Bronchial epithelial cell (primary cell): ENCODE measurements around the gene HOXA2. TPM values are rescaled to one million over a fixed set of nuclear protein-coding genes. Genes with fewer than 3 reads are reported as not detected.

Experiments
- DNase-seq: peaks from one replicate; pipeline ENCODE4 v3.0.0-alpha.2; 2010; ENCODE audit warnings: low read depth
- FAIRE-seq: peaks from 2 replicates; lab custom pipeline; 2011; peaks lifted over from hg19 to GRCh38; lab: Jason Lieb, UNC
- H3K27me3 ChIP-seq: 2 replicates; pipeline ENCODE4 v1.5.1; 2011; ENCODE audit warnings: low read length; ENCODE audit not compliant: control insufficient read depth, insufficient read depth
- H3K36me3 ChIP-seq: 2 replicates; pipeline ENCODE4 v1.5.1; 2011; ENCODE audit warnings: low read length; ENCODE audit not compliant: control insufficient read depth, insufficient read depth
- H3K4me3 ChIP-seq: 2 replicates; pipeline ENCODE4 v1.5.1; 2011; ENCODE audit warnings: mild to moderate bottlenecking, low read depth, low read length, control low read depth
- CTCF ChIP-seq: IDR thresholded peaks from 2 replicates; pipeline ENCODE4 v1.5.1; 2011; ENCODE audit warnings: mild to moderate bottlenecking, moderate library complexity, low read length, control low read depth, inconsistent platforms; ENCODE audit not compliant: insufficient read depth, severe bottlenecking
- total RNA-seq: library from RNA; depleted of rRNA; stranded (reverse); fragments of >200 nt; gene quantifications from 2 replicates; pipeline ENCODE4 v1.2.1, GENCODE V29; 2014

Gene HOXA2
- total RNA-seq, 1 donor from 2014 or later: not detected

- FAIRE-seq (no peak), DNase-seq (no peak)
- Histone ChIP-seq H3K36me3 (no peaks in the 10 kb centered on the region), H3K4me3 (no peak overlapping the region), H3K27me3 (no peaks in the 10 kb centered on the region)
- TF ChIP-seq CTCF: no peak
Observed at GRCh38 chr7:27051451-27051850, 51.0 kb downstream of the HOXA2 start.

Other genes starting within 250 kb of the HOXA2 start
- gene SKAP2, start 238.1 kb downstream of the HOXA2 start, total RNA-seq: 2.1 and 3.3 TPM in 2 replicates
- gene HOXA1, start 6.7 kb downstream of the HOXA2 start, total RNA-seq: 0.26 TPM in 2 replicates
- not detected in 2 replicates for gene HOXA4, start 28.1 kb upstream of the HOXA2 start, total RNA-seq
- not detected in 2 replicates for gene HOXA5, start 41.0 kb upstream of the HOXA2 start, total RNA-seq
- 0.53 TPM in 1 of 2 replicates, not detected in the other for gene HOXA6, start 45.1 kb upstream of the HOXA2 start, total RNA-seq
- gene HOXA3, start 49.9 kb upstream of the HOXA2 start, total RNA-seq: not detected in 2 replicates
- not detected in 2 replicates for gene HOXA7, start 54.0 kb upstream of the HOXA2 start, total RNA-seq
- not detected in 2 replicates for gene HOXA9, start 62.9 kb upstream of the HOXA2 start, total RNA-seq
- not detected in 2 replicates for gene HOXA10, start 71.6 kb upstream of the HOXA2 start, total RNA-seq
- gene HOXA11, start 82.5 kb upstream of the HOXA2 start, total RNA-seq: not detected in 2 replicates
- under 0.01 TPM in 1 of 2 replicates, not detected in the other for gene HOXA13, start 97.4 kb upstream of the HOXA2 start, total RNA-seq
- not detected in 2 replicates for gene EVX1, start 140.1 kb upstream of the HOXA2 start, total RNA-seq